KBM-7 (cell line): Measurements from ENCODE around the gene ROGDI.

Experiments used
- DNase-seq: peaks from one replicate; pipeline ENCODE4 v3.0.0-alpha.2; 2015
- in situ Hi-C: fragments of 300-500 bp; cut with MboI; formaldehyde crosslinking; loops from 2 replicates; pipeline ENCODE4 v1.14.3; 2020; ENCODE audit warnings: low sequenced_read_pairs, low pct_unique_long_range_greater_than_20kb, mixed read lengths

Gene ROGDI

GRCh38 chr16:4775005-4775404 is 27.4 kb downstream of the ROGDI start:
- in situ Hi-C loops, result no loop called here
- no peak for DNase-seq

GRCh38 chr16:4772351-4772750 is 30.1 kb downstream of the ROGDI start:
- no peak for DNase-seq
- in situ Hi-C loops, result no loop called here

GRCh38 chr16:4771646-4772045 is 30.8 kb downstream of the ROGDI start:
- no peak for DNase-seq
- in situ Hi-C loops, result no loop called here

DNA sequence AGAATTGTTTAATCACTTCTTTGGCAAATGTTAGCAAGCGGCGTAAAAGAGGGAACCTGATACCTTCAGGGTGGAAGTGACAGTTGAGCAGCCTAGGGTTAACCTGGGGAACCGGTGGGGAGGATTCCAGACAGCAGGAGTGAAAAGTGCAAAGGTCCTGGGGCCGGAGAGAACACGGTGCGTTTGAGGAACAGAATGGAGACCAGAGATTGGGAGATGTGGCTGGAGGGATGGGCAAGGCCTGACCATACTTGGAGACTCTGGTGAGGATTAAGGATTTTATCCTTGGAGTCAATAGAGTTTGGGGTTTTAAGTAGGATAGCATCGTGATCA is 33.2 kb downstream of the ROGDI start:
- DNase-seq, result no peak
- in situ Hi-C loops, result no loop called here

GRCh38 chr16:4768549-4769305 is 33.7 kb downstream of the ROGDI start:
- in situ Hi-C loops, result no loop called here
- DNase-seq, result peak; percentile 96

GRCh38 chr16:4767872-4768548 is 34.4 kb downstream of the ROGDI start:
- in situ Hi-C loops, result no loop called here
- no peak for DNase-seq

GRCh38 chr16:4766875-4767628 is 35.4 kb downstream of the ROGDI start, which contains the start of gene ZNF500:
ZNF500 (minus strand) TSS chr16:4767162; CDS start chr16:4765978, 1,184 bp downstream.
- DNase-seq, result peak; percentile 96
- in situ Hi-C loops, result no loop called here

- DNase-seq, result no peak
- in situ Hi-C loops, result no loop called here
Observed at GRCh38 chr16:4765511-4766474, 36.6 kb downstream of the ROGDI start.

- in situ Hi-C loops, result no loop called here
- DNase-seq, result no peak
Observed at GRCh38 chr16:4763791-4764190, 38.6 kb downstream of the ROGDI start.

GRCh38 chr16:4762205-4762604 is 40.2 kb downstream of the ROGDI start:
- DNase-seq, result no peak
- in situ Hi-C loops, result no loop called here

DNA sequence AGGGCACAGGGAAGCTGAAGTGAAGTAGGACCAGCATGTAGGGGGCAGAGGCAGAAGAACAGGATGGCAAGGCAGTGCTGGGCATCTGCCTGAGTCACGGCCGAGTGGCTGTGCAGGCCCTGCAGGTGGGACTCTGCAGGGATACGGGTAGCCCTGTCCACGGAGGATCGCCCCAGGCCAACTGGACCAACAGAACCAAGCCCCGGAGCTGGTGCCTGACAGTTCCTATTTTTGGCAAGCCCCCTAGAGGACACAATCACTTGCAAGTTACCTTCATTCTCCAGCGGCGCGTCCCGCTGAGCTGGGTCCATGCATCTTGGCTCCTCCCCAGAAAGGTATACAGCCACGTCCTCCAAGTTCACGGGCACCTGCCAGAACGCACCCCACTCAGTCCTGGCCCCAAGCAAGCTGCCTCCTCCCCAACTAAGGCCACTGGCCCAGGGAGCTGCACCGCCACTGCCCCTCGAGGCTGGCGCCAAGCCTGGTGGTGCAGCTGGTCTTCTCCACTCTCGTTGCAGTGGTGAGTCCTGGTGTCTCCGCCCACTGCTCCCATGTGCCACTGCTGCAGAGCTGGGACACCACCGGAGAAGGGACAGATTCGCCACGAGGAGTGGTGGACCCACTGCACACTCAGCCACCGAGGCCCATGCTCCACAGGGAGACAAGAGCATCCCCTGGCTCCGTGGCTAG is 42.1 kb downstream of the ROGDI start:
- DNase-seq, result no peak
- in situ Hi-C loops, result no loop called here

DNA sequence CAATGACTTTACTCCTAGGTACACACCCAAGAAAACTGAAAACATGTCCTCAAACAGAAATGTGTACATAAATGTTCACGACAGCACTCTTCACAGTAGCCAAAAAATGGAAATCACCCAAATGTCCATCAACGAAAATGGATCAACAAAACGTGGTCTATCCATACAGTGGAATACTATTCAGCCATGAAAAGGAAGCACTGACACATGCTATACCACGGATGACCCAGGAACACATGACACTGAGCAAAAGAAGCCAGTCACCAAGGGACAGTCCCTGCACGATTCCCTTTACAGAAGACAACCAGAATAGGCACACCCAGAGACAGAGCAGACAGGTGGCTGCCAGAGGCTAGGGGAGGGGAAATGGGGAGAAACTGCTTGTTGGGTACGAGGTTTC is 46.7 kb downstream of the ROGDI start:
- no peak for DNase-seq
- in situ Hi-C loops, result no loop called here

DNA sequence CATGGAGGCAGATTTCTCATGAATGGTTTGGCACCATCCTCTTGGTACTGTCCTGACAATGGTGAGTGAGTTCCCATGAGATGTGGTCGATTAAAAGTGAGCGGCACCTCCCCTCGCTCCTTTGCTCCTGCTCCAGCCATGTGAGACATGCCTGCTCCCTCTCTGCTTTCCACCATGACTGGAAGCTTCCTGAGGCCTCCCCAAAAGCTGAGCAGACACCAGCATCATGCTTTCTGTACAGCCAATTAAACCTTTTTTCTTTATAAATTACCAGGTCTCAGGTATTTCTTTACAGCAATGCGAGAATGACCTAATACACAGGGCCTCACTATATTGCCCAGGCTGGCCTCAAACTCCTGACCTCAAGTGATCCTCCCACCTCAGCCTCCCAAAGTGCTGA is 47.6 kb downstream of the ROGDI start:
- in situ Hi-C loops, result no loop called here
- no peak for DNase-seq

DNA sequence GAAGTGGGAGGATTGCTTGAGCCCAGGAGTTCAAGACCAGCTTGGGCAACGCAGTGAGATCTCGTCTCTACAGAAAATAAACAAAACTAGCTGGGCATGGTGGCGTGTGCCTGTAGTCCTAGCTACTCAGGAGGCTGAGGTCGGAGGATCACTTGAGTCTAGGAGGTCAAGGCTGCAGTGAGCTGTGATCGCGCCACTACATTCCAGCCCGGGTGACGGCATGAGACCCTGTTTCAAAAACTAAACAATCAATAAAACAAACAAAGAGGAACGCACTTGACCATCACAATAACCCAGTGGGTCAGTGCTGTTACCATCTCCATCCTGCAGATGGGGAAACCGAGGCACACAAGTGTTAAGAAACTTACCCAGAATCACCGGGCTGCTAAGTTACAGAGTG is 49.2 kb downstream of the ROGDI start:
- no peak for DNase-seq
- in situ Hi-C loops, result no loop called here

GRCh38 chr16:4752351-4753100 is 49.9 kb downstream of the ROGDI start:
- in situ Hi-C loops, result no loop called here

GRCh38 chr16:4750896-4751295 is 51.5 kb downstream of the ROGDI start:
- in situ Hi-C loops, result no loop called here
- DNase-seq, result no peak

More at GRCh38 chr16:4752351-4753100, 49.9 kb downstream of the ROGDI start:
- no peak for DNase-seq

DNA sequence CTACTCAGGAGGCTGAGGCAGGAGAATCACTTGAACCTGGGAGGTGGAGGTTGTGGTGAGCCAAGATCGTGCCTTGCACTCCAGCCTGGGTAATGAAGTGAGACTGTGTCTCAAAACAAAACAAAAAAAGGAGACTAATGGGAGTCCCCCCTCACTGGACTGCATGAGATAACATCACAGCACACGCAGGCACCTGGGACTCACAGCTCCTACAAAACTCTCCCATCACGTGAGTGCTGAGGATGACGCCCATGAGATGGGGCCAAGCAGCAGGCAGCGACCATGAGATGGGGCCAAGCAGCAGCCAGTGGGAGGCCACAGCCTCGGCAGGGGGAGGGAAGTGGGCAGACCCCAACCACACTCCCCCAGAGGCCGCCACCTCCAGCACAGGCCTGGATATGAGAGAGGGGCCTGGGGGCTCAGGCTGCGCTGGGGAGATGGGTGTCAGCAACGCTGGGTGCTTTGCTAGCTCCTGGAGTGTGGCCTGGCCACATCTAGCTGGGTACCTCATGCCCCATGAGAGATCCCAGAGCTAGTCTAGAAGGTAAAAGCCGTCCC is 52.7 kb downstream of the ROGDI start:
- DNase-seq, result no peak
- in situ Hi-C loops, result no loop called here
